Measurements from ENCODE around the gene AFF3.
"Not testable (repeated sequence)": the region's sequence is repeated elsewhere in the genome, so short reads cannot be mapped to it uniquely, and the experiment has no call there.

Gene AFF3

DNA sequence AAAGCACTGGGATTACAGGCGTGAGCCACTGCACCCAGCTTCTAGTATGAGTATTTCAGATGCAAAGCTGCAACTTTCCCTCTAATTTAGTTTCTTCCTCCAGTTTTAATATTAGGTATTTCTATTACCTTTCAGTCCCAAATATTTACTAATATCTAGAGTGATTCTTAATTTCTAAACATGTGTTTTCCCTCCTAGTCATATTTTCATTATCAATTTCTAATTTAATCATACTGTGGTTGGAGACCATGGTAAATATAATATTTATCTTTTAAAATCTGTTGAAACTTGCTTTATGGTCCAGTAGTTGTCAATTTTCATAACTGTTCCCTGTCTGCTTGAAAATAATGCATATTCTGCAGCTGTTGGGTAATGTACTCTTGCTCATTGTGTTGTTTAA, 406.6 kb downstream of the AFF3 start:
- DNase-seq (ENCODE audit: extremely low read depth, low read depth), result no peak
- no peak for TF ChIP-seq CTCF (IDR thresholded peaks at IDR 0.05; ENCODE audit: low read depth, low read length)

DNA sequence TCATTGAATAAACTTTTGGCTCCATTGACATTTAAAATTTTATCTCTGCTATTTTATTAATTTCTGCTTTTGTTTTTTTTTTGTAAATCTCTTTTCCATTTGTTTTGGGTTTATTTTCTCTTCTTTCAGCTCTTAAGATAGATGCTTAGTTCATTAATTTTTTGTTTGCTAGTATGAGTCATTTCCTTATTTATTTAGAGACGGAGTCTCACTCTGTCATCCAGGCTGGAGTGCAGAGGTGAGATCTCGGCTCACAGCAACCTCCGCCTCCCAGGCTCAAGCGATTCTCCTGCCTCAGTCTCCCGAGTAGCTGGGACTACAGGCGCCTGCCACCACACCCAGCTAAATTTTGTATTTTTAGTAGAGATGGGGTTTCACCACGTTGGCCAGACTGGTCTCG, 407.1 kb downstream of the AFF3 start:
- DNase-seq (ENCODE audit: extremely low read depth, low read depth), result not testable (repeated sequence)

- DNase-seq (ENCODE audit: extremely low read depth, low read depth), result no peak
- no peak for TF ChIP-seq CTCF (IDR thresholded peaks at IDR 0.05; ENCODE audit: low read depth, low read length)
These were observed 408.2 kb downstream of the AFF3 start for GRCh38 chr2:99734236-99734635.

GRCh38 chr2:99729104-99730025, 413.0 kb downstream of the AFF3 start:
- TF ChIP-seq CTCF (IDR thresholded peaks at IDR 0.05; ENCODE audit: low read depth, low read length), result no peak

GRCh38 chr2:99728166-99728565, 414.2 kb downstream of the AFF3 start:
- no peak for TF ChIP-seq CTCF (IDR thresholded peaks at IDR 0.05; ENCODE audit: low read depth, low read length)
- no peak for DNase-seq (ENCODE audit: extremely low read depth, low read depth)

More at GRCh38 chr2:99729104-99730025, 413.0 kb downstream of the AFF3 start:
- DNase-seq (ENCODE audit: extremely low read depth, low read depth), result peak; percentile 59

DNA sequence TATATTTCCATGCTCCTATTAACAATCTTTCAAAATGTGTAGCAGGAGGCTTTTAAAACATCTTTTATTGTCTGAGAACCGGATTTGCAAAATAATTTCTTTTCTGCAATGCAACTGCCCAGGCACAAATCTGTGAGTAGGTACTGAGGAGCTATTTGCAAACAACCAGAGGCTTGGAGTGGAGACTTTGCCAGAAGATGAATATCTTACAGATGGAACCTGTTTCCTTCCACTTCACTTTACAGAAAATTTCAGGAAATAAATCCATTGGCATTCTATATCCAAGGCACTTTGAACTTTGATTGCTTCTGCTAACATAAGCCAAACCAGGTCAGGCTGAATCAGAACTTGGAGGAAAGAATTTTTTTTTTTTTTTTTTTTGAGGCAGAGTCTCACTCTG, 415.2 kb downstream of the AFF3 start:
- no peak for TF ChIP-seq CTCF (IDR thresholded peaks at IDR 0.05; ENCODE audit: low read depth, low read length)
- no peak for DNase-seq (ENCODE audit: extremely low read depth, low read depth)

DNA sequence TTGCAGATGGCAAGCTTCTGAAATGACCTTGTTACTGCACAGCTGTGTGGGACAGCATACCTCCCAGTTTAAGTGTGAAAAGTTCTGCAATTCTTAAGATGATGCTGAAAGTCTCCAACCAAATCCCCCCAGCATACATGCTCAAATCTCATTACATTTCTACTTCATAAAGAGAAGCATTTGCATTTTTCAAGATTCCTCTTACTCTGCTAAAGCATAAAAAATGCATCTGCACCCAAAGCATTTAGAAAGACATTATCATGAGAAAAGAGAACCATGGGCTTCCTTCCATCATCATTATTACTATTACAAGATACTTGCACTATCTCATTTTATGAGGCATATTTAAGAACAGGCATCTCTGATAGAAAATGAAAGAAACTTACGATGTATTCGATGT, 415.7 kb downstream of the AFF3 start:
- no peak for DNase-seq (ENCODE audit: extremely low read depth, low read depth)
- TF ChIP-seq CTCF (IDR thresholded peaks at IDR 0.05; ENCODE audit: low read depth, low read length), result no peak

GRCh38 chr2:99725820-99726219, 416.6 kb downstream of the AFF3 start:
- no peak for DNase-seq (ENCODE audit: extremely low read depth, low read depth)
- TF ChIP-seq CTCF (IDR thresholded peaks at IDR 0.05; ENCODE audit: low read depth, low read length), result peak; percentile 50

Data from AG09319 (cell line).